ENCODE results near the gene CHMP6.

Gene CHMP6

DNA sequence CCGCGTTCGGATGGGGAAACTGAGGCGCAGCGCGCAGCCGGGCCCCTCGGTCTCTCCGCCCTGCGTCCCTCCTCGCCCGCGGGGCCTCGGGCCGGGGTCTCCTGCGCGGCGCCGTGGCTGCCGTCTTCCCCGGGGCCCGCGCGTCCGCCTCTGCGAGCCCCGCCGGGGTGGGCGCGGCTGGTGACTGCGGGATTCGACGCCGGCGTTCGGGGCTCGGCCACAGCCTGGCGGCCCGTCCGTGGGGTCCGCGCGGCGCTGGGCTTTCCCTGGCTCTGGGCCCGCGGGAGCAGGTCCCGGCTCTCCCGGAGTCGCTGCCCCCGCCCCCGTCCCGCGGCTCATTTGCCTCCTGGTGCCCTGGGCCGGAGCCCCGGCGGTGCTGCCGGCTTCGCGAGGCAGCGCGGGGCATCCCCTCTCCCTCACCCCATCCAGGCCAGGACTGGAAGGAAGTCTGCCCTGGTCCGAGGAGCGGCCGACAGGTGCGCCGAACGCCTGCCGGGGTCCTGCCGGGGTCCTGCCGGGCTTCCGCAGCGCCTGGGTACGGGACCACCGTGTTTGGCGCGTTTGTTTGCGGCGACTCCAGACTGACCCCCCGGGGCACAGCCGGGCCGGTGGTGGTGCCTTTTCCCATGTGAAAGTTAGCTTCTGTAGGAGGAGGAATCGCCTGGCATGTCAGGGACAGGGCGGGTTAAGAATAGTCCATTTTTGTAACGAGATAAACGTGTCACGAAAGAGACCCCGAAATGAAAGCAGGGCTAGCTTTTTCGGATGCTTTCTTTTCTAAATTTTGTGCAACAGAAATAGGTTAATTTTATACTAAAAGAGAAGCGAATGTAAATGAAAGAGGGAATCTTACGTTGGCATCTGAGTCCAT is 671 bp downstream of the CHMP6 start:
- DNase-seq (ENCODE audit: low read depth): no peak

DNA sequence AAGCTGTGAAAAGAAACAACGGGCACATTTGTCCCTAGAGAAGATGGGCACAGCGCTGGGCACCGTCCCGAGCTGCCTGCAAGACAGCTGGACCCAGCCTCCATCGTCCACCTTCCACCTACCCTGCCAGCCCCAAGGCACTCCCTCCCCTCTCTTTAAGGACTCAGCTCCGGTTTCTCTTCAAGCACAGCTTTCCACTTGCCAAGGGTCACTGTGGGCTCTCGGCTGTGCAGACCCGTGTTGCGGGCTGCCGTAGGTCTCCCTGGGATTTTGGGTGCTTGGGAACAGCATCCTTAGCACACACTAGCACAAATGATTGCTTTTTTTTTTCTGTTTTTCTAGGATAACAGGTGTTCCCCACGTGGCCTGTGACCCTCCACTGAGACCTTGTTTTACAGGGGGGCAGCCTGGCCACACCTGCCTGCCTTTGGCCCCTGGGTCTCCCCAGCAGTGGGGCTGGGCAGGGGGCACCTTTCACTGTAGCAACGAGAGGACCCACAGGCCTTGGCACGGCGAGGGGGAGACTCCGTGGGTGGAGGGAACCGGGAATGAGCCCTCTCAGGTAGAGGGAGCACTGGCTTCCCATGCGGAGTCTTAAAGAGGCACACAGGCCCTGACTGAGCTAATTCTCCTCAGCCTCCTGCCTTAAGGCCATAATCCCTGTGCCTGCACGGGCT is 1.4 kb downstream of the CHMP6 start:
- no peak for DNase-seq (ENCODE audit: low read depth)

DNA sequence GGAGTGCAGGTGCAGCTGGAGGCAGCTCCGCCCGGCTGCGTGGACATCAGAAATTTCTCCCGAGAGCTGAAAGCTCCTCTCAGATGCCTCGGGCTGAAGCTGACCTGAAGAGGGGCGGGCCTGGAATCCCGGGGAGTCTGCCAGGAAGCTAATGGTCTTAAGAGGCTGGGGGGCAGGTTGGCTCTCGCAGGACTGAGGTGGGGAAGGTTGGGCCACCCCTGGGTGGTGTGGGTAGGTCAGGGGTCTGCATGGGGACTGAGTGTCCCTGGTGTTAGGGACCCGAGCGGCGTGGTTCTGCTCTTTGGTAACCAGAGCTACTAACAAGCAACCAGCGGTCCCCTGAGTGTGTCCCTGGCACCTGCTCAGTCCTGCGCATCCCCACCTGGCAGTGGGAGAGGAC is 3.5 kb downstream of the CHMP6 start:
- DNase-seq (ENCODE audit: low read depth): no peak

- DNase-seq (ENCODE audit: low read depth): no peak
These were observed 5.0 kb downstream of the CHMP6 start for GRCh38 chr17:80996422-80997305.

DNA sequence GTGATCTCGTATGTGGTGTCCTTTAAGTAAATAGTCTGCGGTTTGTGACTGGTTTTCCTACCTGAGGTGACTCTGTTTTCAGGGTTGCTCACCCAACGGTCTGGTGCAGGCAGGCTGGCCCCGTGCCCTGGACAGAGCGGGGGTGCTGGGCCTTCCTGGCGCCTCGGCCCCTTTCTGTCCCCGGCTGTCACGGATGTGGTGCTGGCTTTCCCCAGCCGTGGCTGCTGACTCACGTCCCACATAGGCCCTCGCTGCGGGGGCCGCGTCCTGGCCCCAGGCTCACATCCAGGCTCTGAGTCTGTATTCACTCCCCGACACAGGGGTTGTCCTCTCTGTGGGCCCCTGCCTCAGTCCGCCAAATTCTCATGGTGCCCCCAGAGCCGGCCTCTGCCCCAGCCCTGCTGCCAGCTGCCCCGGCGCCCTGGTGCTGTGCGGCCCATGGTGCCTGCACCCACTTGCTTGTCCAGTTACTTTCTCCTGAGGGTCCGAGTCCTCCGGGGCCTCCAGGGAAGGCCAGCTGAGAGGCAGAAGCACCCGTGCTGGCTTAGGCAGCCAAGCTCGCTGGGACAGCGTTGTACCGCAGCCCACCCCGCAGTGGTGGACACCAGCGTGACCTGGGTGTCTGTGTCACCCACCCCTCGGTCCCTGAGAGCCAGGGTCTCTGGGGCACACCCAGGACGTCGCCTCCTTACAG is 5.9 kb downstream of the CHMP6 start:
- DNase-seq (ENCODE audit: low read depth): no peak

GRCh38 chr17:80998118-80998747 is 6.6 kb downstream of the CHMP6 start:
- DNase-seq (ENCODE audit: low read depth): no peak

GRCh38 chr17:80998748-80999535 is 7.3 kb downstream of the CHMP6 start:
- DNase-seq (ENCODE audit: low read depth): no peak

GRCh38 chr17:80999536-81000333 is 8.1 kb downstream of the CHMP6 start:
- no peak for DNase-seq (ENCODE audit: low read depth)

DNA sequence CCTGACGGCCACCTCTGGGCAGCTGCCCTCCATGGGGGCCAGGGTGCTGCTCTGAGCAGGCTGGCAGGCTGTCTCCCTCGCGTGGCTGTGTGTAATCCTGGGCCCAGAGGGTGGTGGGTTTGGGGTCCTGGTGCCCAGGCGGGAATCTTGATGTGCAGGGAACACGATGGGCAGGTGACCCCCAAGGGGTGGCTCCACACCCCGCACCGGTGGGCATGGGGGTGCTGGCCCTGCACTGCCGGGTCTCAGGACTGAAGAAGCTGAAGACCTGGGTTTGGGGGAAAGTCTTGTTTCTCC is 8.6 kb downstream of the CHMP6 start:
- no peak for DNase-seq (ENCODE audit: low read depth)

GRCh38 chr17:81000631-81001357 is 9.2 kb downstream of the CHMP6 start:
- no peak for DNase-seq (ENCODE audit: low read depth)

DNA sequence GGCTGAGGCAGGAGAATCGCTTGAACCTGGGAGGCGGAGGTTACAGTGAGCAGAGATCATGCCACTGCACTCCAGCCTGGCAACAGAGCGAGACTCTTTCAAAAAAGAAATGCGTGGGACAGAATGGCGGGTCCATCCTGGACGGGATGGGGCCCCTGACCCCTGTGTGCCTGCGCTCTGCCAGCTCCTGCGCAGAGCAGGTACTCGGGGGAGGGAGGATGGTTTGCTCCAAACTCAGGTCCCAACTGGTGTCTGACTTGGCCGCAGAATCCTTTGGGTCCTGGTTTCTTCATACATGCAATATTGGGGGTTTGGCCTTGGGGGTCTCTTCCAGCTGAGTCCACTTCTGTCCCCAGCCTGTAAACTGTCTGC is 10.4 kb downstream of the CHMP6 start:
- no peak for DNase-seq (ENCODE audit: low read depth)

DNA sequence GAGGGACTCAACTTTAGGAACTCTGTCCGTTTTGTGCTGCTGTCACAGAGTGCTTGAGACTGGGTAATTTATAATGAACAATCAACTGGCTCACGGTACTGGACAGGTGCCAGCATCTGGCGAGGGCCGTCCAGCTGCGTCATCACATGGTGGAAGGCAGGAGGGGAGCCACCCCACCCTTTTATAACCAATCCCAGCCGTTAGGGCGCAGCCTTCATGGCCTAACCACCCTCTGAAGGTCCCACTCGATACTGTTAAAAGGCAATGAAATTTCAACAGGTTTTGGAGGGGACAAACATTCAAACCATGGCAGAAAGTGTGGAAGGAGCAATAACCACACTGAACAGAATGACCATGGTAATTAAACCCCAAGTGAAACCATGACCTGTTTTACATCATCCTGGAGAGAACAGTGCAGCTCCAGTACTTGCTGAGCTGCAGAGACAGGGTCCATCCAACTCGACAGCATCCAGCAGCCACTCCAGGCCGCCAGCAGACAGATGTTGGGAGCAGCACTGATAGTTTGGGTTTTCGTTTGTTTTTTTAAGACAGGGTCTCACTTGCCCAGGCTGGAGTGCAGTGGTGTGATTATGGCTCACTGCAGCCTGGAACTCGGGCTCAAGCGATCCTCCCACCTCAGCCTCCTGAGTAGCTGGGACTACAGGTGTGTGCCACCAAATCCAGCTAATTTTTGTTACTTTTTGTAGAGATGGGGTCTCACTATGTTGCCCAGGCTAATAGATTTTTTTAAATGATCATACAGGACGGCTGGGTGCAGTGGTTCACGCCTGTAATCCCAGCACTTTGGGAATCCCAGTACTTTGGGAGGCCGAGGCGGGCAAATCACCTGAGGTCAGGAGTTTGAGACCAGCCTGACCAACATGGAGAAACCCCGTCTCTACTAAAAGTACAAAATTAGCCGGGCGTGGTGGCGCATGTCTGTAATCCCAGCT is 11.0 kb downstream of the CHMP6 start:
- no peak for DNase-seq (ENCODE audit: low read depth)

DNA sequence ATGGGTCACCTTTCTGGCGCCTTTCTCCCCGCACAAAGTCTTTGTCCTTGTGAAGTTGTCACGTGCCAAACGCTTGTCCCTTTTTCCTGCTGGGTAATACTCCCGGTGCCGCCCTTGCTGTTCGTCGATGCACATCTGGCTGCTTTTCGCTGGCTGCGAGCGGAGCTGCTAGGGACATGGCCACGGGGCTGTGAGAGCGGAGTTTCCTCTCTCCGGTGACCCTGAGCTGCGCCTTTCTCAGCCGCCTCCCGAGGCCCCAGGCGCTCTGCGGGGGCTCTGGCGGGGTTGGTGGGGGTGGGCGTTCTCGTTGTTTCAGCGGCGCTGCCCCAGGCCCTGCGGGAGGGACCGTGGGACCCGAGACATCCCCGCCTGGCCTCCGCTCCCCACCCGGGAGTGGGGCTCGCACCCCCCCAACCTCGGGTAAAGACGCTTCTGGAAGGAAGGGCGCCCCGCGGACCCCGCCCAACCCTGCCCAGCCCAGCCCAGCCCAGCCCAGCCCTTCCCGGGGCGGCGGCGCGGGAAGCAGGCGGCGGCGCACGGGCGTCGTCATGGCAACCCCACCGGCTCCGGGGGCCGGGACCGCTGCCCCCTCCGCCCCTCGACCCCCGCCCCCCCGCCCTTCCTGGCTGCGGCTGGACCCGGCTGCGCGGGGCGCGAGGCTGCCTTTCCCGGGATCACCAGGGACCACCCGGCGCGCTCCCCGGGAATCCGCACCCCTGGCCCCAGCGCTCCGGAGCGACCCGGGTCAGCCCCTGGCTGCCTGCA is 12.3 kb downstream of the CHMP6 start:
- no peak for DNase-seq (ENCODE audit: low read depth)

GRCh38 chr17:81006891-81007290 is 15.2 kb downstream of the CHMP6 start:
- DNase-seq (ENCODE audit: low read depth): no peak

- DNase-seq (ENCODE audit: low read depth): no peak
These were observed 16.5 kb downstream of the CHMP6 start for GRCh38 chr17:81008140-81008539.

- no peak for DNase-seq (ENCODE audit: low read depth)
These were observed 17.5 kb downstream of the CHMP6 start for GRCh38 chr17:81009136-81009535.

GRCh38 chr17:81010935-81011334 is 19.3 kb downstream of the CHMP6 start:
- DNase-seq (ENCODE audit: low read depth): no peak
